ENCODE data around the gene COL24A1.

DNA sequence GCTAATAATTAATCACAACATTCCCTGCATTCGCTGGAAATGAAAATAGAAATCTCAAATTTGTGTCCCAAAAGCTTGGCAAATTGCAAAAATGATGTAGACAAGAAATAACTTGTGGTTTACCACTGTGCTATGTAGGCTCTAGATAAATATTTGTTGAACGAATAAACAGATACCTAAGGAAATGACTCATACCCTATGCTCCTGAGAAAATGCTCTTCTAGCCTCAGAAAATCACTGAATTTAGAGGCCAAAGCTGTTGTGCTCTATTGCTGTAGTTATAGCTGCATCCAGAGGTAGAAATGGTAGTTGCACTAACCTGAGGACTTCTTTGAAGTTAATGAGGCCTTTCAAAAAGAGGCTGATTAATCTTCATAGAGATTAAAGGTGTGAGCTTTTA, 306.3 kb downstream of the COL24A1 start:
- TF ChIP-seq, protein P1, sequence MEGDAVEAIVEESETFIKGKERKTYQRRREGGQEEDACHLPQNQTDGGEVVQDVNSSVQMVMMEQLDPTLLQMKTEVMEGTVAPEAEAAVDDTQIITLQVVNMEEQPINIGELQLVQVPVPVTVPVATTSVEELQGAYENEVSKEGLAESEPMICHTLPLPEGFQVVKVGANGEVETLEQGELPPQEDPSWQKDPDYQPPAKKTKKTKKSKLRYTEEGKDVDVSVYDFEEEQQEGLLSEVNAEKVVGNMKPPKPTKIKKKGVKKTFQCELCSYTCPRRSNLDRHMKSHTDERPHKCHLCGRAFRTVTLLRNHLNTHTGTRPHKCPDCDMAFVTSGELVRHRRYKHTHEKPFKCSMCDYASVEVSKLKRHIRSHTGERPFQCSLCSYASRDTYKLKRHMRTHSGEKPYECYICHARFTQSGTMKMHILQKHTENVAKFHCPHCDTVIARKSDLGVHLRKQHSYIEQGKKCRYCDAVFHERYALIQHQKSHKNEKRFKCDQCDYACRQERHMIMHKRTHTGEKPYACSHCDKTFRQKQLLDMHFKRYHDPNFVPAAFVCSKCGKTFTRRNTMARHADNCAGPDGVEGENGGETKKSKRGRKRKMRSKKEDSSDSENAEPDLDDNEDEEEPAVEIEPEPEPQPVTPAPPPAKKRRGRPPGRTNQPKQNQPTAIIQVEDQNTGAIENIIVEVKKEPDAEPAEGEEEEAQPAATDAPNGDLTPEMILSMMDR (IDR thresholded peaks at IDR 0.05; ENCODE audit: low read length): no peak
- no peak for TF ChIP-seq EZH2 (IDR thresholded peaks at IDR 0.05; ENCODE audit: borderline replicate concordance, low read length)

Measured in OCI-LY1 (cell line).